Measurements from ENCODE around the gene LRRC4C. TPM values are rescaled to one million over a fixed set of nuclear protein-coding genes. Genes with fewer than 3 reads are reported as not detected.

The LRRC4C gene
- total RNA-seq, 1 experiment from 2014 or later = 0.72 TPM

DNA sequence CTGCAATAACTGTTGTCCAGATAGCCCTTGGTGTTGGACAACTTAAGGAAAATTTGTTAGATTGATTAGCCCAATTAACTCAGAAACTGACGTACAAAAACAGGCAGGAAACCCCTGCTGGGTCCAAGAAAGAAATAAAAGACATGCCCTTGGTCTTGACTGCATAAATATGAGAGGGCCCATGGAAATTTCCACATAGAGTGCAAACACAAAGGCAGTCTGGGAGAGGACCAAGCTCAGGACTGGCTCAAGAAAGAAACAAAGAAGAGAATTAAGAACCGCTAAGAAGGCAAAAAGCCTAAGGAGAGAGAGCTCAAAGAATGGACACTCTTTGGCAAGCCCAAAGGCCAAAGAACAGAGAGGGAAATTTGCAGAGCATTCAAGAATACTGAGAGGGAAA lies 1243.9 kb downstream of the LRRC4C start:
- Mint-ChIP-seq H3K9me3 (no peaks in the 10 kb centered on the region), H3K4me3 (no peak overlapping the region), H3K4me1 (peaks cover 20% of the 10 kb centered on the region), H3K27ac (no peak overlapping the region), H3K27me3 (ENCODE audit: low read depth) (peaks cover 60% of the 10 kb centered on the region), H3K36me3 (no peaks in the 10 kb centered on the region)
- CTCF ChIA-PET = no interaction called here
- DNase-seq (ENCODE audit: low spot score) = no peak
- ATAC-seq = no peak
- TF ChIP-seq RORB (CRISPR knock-in tag; IDR thresholded peaks at IDR 0.05) (no peak), NFYB (CRISPR knock-in tag; conservative IDR thresholded peaks at IDR 0.05; ENCODE audit: low read depth) (no peak), ZNF396 (CRISPR knock-in tag; IDR thresholded peaks at IDR 0.05; ENCODE audit: borderline replicate concordance) (no peak), SOX15 (CRISPR knock-in tag; IDR thresholded peaks at IDR 0.05) (no peak)
- TF ChIP-seq, protein P1, sequence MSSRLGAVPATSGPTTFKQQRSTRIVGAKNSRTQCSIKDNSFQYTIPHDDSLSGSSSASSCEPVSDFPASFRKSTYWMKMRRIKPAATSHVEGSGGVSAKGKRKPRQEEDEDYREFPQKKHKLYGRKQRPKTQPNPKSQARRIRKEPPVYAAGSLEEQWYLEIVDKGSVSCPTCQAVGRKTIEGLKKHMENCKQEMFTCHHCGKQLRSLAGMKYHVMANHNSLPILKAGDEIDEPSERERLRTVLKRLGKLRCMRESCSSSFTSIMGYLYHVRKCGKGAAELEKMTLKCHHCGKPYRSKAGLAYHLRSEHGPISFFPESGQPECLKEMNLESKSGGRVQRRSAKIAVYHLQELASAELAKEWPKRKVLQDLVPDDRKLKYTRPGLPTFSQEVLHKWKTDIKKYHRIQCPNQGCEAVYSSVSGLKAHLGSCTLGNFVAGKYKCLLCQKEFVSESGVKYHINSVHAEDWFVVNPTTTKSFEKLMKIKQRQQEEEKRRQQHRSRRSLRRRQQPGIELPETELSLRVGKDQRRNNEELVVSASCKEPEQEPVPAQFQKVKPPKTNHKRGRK (CRISPR knock-in tag; IDR thresholded peaks at IDR 0.05; ENCODE audit: borderline replicate concordance) = no peak
- POLR2A ChIA-PET = no interaction called here

GRCh38 chr11:40207416-40207815 lies 1252.0 kb downstream of the LRRC4C start:
- no peaks in the 10 kb centered on the region for H3K9me3 Mint-ChIP-seq
- ChIA-PET CTCF (no interaction called here), POLR2A (no interaction called here)
- ATAC-seq = no peak
- peaks cover 40% of the 10 kb centered on the region for H3K4me1 Mint-ChIP-seq
- TF ChIP-seq IRF1 (CRISPR knock-in tag; IDR thresholded peaks at IDR 0.05) = no peak
- TF ChIP-seq, protein P2, sequence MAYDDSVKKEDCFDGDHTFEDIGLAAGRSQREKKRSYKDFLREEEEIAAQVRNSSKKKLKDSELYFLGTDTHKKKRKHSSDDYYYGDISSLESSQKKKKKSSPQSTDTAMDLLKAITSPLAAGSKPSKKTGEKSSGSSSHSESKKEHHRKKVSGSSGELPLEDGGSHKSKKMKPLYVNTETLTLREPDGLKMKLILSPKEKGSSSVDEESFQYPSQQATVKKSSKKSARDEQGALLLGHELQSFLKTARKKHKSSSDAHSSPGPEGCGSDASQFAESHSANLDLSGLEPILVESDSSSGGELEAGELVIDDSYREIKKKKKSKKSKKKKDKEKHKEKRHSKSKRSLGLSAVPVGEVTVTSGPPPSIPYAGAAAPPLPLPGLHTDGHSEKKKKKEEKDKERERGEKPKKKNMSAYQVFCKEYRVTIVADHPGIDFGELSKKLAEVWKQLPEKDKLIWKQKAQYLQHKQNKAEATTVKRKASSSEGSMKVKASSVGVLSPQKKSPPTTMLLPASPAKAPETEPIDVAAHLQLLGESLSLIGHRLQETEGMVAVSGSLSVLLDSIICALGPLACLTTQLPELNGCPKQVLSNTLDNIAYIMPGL (CRISPR knock-in tag; IDR thresholded peaks at IDR 0.05) = no peak
- no peak for TF ChIP-seq NFATC4 (CRISPR knock-in tag; IDR thresholded peaks at IDR 0.05)
- H3K27me3 Mint-ChIP-seq (ENCODE audit: low read depth) = peaks cover 98% of the 10 kb centered on the region
- H3K4me3 Mint-ChIP-seq = no peak overlapping the region
- no peak overlapping the region for H3K27ac Mint-ChIP-seq
- no peak for DNase-seq (ENCODE audit: low spot score)
- H3K36me3 Mint-ChIP-seq = no peaks in the 10 kb centered on the region; the same call in 1 of the 2 replicates

- H3K27me3 Mint-ChIP-seq (ENCODE audit: low read depth) = peaks cover 99% of the 10 kb centered on the region
- H3K4me1 Mint-ChIP-seq = peaks cover 57% of the 10 kb centered on the region
- TF ChIP-seq CREM (CRISPR knock-in tag; IDR thresholded peaks at IDR 0.05) (no peak), ETV6 (CRISPR knock-in tag; IDR thresholded peaks at IDR 0.05) (no peak), GTF2I (CRISPR knock-in tag; conservative IDR thresholded peaks at IDR 0.05) (no peak), PRDM15 (CRISPR knock-in tag; IDR thresholded peaks at IDR 0.05) (no peak)
- DNase-seq (ENCODE audit: low spot score) (no peak), ATAC-seq (peak; percentile 80)
- ChIA-PET CTCF (interaction anchor here (0.9 to 1.4 kb wide), 3 partner anchors 11 to 90 kb away, joined by 4 to 7 read pairs (median 5); no protein-coding TSS in a partner anchor), POLR2A (no interaction called here)
- no peaks in the 10 kb centered on the region; the same call in 1 of the 2 replicates for H3K36me3 Mint-ChIP-seq
- H3K27ac Mint-ChIP-seq = no peak overlapping the region
- H3K9me3 Mint-ChIP-seq = no peaks in the 10 kb centered on the region
- no peak overlapping the region for H3K4me3 Mint-ChIP-seq
Observed at GRCh38 chr11:40204228-40204627, 1255.2 kb downstream of the LRRC4C start.

DNA sequence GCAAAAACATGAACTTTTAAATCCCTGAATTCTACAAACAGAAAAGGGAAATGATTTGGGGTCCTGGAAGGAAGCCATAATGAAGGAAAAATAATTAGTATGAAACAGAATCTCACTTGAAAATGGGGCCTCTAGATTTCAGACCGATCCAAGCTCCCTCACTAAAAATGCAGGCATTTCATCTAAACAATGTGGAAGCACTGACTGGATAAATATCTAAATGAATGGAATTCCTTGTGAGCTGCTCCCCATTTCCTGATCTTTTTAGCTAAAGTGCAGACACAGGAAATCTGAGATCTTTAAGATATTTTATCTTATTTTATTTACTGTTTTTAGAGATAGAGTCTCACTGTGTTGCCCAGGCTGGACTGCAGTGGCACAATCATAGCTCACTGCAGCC lies 1255.8 kb downstream of the LRRC4C start:
- H3K4me3 Mint-ChIP-seq = peak overlapping the region; percentile 38; the same call in 1 of the 2 replicates
- H3K36me3 Mint-ChIP-seq = no peaks in the 10 kb centered on the region; the same call in 1 of the 2 replicates
- ChIA-PET CTCF (interaction anchor here (1.2 to 1.4 kb wide), 2 partner anchors 11 to 91 kb away, joined by 5 to 7 read pairs; no protein-coding TSS in a partner anchor), POLR2A (no interaction called here)
- peaks cover 99% of the 10 kb centered on the region for H3K27me3 Mint-ChIP-seq (ENCODE audit: low read depth)
- ATAC-seq (peak; percentile 27), DNase-seq (ENCODE audit: low spot score) (no peak)
- H3K9me3 Mint-ChIP-seq = no peaks in the 10 kb centered on the region
- H3K27ac Mint-ChIP-seq = no peak overlapping the region
- H3K4me1 Mint-ChIP-seq = peaks cover 55% of the 10 kb centered on the region
- TF ChIP-seq, protein P3, sequence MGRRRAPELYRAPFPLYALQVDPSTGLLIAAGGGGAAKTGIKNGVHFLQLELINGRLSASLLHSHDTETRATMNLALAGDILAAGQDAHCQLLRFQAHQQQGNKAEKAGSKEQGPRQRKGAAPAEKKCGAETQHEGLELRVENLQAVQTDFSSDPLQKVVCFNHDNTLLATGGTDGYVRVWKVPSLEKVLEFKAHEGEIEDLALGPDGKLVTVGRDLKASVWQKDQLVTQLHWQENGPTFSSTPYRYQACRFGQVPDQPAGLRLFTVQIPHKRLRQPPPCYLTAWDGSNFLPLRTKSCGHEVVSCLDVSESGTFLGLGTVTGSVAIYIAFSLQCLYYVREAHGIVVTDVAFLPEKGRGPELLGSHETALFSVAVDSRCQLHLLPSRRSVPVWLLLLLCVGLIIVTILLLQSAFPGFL (CRISPR knock-in tag; IDR thresholded peaks at IDR 0.05; ENCODE audit: borderline replicate concordance) = no peak
- no peak for TF ChIP-seq TEAD4 (CRISPR knock-in tag; IDR thresholded peaks at IDR 0.05)
- no peak for TF ChIP-seq STAT6 (CRISPR knock-in tag; conservative IDR thresholded peaks at IDR 0.05; ENCODE audit: low read depth)
- no peak for TF ChIP-seq SP1 (CRISPR knock-in tag; conservative IDR thresholded peaks at IDR 0.05)
- TF ChIP-seq ZNF121 (CRISPR knock-in tag; IDR thresholded peaks at IDR 0.05) = no peak; the same call in 1 of the 2 replicates
- no peak for TF ChIP-seq TEAD1 (CRISPR knock-in tag; IDR thresholded peaks at IDR 0.05)
